Ishikawa (cell line): ENCODE measurements around the gene CTTNBP2NL.

ENCODE experiments used
- CEBPB ChIP-seq: IDR thresholded peaks from 2 replicates; pipeline ENCODE4 v1.6.1; 2012
- CREB1 ChIP-seq: IDR thresholded peaks from 2 replicates; pipeline ENCODE4 v1.6.1; 2012; ENCODE audit warnings: low read depth
- EGR1 ChIP-seq: IDR thresholded peaks from 2 replicates; pipeline ENCODE4 v1.6.1; 2012
- EP300 ChIP-seq: IDR thresholded peaks from 2 replicates; pipeline ENCODE4 v1.6.1; 2012; ENCODE audit warnings: borderline replicate concordance
- FOXM1 ChIP-seq: IDR thresholded peaks from 2 replicates; pipeline ENCODE4 v1.6.1; 2012; ENCODE audit warnings: low read depth, borderline replicate concordance
- MAX ChIP-seq: IDR thresholded peaks from 2 replicates; pipeline ENCODE4 v1.6.1; 2012
- NFIC ChIP-seq: IDR thresholded peaks from 2 replicates; pipeline ENCODE4 v1.6.1; 2012
- RAD21 ChIP-seq: IDR thresholded peaks from 2 replicates; pipeline ENCODE4 v1.6.1; 2012; ENCODE audit warnings: low read depth
- TAF1 ChIP-seq: IDR thresholded peaks from 2 replicates; pipeline ENCODE4 v1.6.1; 2012; ENCODE audit warnings: low read depth, mild to moderate bottlenecking
- TCF12 ChIP-seq: IDR thresholded peaks from 2 replicates; pipeline ENCODE4 v1.6.1; 2012; ENCODE audit warnings: low read depth
- TEAD4 ChIP-seq: IDR thresholded peaks from 2 replicates; pipeline ENCODE4 v1.6.1; 2012
- YY1 ChIP-seq: IDR thresholded peaks from 2 replicates; pipeline ENCODE4 v1.6.1; 2012; ENCODE audit warnings: low read depth
- ZBTB7A ChIP-seq: IDR thresholded peaks from 2 replicates; pipeline ENCODE4 v1.6.1; 2012; ENCODE audit warnings: low read depth
- TF ChIP-seq, protein P1 (sequence below): IDR thresholded peaks from 2 replicates; pipeline ENCODE4 v1.6.1; 2012
- TF ChIP-seq, protein P2 (sequence below): IDR thresholded peaks from 2 replicates; pipeline ENCODE4 v1.6.1; 2012; ENCODE audit warnings: low read depth, mild to moderate bottlenecking

CTTNBP2NL gene

GRCh38 chr1:112380356-112380755 is 15.7 kb upstream of the CTTNBP2NL start:
- TF ChIP-seq, protein P1, sequence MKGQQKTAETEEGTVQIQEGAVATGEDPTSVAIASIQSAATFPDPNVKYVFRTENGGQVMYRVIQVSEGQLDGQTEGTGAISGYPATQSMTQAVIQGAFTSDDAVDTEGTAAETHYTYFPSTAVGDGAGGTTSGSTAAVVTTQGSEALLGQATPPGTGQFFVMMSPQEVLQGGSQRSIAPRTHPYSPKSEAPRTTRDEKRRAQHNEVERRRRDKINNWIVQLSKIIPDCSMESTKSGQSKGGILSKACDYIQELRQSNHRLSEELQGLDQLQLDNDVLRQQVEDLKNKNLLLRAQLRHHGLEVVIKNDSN, result 0 out of 2 replicates have a peak, but pooled peaks have one; percentile 12
- TF ChIP-seq TEAD4, result no peak

DNA sequence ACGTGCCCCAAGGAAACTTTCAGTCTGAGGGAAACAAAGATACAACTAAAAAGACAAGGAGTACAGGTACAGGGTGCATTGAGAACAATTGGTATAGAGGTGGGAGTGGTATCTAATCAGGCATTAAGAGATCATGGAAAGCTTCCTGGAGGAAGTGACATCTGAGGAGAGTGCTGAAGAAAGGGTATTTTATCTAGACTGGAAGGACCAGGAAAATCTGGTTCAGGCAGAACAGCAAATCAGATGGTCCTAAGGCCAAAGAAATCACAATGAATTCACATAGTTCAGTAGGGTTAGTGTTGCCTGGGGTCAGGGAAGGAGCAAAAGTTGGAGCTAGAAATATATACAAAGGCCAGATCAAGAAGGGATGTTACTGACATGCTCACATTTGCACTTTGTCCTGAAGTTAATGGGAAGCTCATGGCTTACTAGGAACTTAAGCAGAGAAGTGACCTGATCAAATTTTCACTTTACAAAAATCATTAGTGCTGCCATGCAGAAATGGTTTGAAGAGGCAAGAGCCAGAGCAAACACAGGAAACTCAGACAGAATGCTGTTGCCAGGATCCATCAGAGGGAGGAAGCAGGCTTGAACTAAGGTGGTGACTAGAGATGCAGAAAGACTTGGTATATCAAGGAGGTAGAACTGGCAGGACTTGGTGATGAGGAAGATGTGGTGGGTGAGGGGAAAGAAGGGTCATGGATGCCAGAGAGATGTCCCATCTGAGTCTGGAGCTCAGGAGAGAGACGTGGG is 14.5 kb upstream of the CTTNBP2NL start:
- TF ChIP-seq EGR1, result no peak
- TF ChIP-seq TAF1, result no peak
- no peak for TF ChIP-seq ZBTB7A

DNA sequence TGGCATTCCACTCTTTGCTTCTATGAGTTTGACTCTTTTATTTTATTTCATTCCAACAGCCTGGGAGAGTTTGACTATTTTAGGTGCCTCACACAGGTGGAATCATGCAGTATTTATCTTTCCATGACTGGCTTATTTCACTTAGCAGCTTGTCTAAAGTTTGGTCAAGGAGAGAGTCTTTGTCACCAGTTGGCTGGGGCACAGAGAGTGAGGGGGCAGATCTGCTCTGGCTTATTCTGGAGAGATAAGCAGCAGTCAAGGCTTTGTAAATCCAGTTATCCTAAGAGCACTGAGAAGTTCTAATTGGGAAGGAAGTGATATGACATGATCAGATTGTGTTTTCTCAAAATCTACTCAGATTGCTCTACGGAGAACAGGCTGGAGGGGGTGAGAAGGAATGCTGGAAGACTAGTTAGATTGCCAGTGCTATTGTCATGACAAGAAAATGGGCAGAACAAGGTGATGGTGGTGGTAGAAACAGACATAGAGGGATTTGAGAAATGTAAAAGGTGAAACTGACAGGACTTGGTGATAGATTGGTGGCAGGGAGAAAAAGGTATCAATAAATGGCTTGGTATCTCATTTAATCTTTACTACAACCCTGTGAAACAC is 12.1 kb upstream of the CTTNBP2NL start:
- TF ChIP-seq NFIC (no peak), ZBTB7A (no peak), TAF1 (no peak), FOXM1 (no peak), YY1 (no peak), TEAD4 (no peak), CREB1 (no peak), TCF12 (no peak), CEBPB (no peak), EP300 (no peak)
- TF ChIP-seq, protein P2, sequence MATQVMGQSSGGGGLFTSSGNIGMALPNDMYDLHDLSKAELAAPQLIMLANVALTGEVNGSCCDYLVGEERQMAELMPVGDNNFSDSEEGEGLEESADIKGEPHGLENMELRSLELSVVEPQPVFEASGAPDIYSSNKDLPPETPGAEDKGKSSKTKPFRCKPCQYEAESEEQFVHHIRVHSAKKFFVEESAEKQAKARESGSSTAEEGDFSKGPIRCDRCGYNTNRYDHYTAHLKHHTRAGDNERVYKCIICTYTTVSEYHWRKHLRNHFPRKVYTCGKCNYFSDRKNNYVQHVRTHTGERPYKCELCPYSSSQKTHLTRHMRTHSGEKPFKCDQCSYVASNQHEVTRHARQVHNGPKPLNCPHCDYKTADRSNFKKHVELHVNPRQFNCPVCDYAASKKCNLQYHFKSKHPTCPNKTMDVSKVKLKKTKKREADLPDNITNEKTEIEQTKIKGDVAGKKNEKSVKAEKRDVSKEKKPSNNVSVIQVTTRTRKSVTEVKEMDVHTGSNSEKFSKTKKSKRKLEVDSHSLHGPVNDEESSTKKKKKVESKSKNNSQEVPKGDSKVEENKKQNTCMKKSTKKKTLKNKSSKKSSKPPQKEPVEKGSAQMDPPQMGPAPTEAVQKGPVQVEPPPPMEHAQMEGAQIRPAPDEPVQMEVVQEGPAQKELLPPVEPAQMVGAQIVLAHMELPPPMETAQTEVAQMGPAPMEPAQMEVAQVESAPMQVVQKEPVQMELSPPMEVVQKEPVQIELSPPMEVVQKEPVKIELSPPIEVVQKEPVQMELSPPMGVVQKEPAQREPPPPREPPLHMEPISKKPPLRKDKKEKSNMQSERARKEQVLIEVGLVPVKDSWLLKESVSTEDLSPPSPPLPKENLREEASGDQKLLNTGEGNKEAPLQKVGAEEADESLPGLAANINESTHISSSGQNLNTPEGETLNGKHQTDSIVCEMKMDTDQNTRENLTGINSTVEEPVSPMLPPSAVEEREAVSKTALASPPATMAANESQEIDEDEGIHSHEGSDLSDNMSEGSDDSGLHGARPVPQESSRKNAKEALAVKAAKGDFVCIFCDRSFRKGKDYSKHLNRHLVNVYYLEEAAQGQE, result no peak

- TF ChIP-seq, protein P2, result no peak
- no peak for TF ChIP-seq ZBTB7A
Measured at GRCh38 chr1:112386024-112386723, 9.8 kb upstream of the CTTNBP2NL start.

GRCh38 chr1:112386731-112387346 is 9.2 kb upstream of the CTTNBP2NL start:
- no peak for TF ChIP-seq TAF1
- TF ChIP-seq ZBTB7A, result no peak
- no peak for TF ChIP-seq TEAD4
- no peak for TF ChIP-seq NFIC
- no peak for TF ChIP-seq EP300

- no peak for TF ChIP-seq YY1
- TF ChIP-seq NFIC, result no peak
- TF ChIP-seq, protein P1, result no peak
- no peak for TF ChIP-seq TAF1
- TF ChIP-seq, protein P2, result no peak
- TF ChIP-seq CEBPB, result no peak
- TF ChIP-seq TEAD4, result no peak
- TF ChIP-seq ZBTB7A, result no peak
- TF ChIP-seq MAX, result no peak
- no peak for TF ChIP-seq EGR1
- TF ChIP-seq CREB1, result no peak
- TF ChIP-seq RAD21, result no peak
- TF ChIP-seq TCF12, result no peak
Measured at GRCh38 chr1:112387807-112388206, 8.2 kb upstream of the CTTNBP2NL start.
